ENCODE data around the gene CAPN10.

DNA sequence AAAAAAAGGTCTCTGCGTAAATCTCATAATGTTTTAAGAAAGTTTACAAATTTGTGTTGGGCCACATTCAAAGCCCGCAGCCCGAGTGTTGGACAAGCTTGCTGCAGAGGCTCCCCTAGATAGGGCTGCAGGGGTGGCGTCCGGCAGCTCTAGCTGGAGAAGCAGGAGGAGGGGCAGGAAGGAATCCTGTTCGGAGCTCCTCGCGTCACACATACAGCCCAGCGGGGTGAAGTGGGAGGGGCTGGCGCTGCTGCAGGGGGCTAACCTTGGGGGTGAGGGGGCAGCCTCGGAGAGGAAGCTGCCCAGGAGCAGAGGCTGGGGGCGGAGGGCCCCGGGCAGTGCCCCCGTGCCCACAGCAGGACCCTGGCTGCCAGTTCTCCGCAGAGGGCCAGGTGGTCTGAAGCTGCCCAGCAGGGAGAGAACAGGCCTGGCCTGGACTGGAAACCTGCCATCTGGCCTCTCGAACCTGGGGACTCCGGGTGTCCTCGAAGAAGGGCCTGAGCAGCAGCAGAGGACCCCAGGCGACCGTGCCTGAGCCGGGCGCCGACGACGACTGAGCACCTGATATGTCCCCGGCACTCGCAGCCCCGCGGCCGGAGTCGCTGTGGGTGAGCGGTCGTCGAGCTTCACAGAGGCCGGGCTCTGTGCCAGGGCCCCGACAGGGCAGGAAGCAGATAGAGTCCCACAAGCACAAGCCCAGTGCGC, 36.1 kb downstream of the CAPN10 start:
- TF ChIP-seq, protein P1, sequence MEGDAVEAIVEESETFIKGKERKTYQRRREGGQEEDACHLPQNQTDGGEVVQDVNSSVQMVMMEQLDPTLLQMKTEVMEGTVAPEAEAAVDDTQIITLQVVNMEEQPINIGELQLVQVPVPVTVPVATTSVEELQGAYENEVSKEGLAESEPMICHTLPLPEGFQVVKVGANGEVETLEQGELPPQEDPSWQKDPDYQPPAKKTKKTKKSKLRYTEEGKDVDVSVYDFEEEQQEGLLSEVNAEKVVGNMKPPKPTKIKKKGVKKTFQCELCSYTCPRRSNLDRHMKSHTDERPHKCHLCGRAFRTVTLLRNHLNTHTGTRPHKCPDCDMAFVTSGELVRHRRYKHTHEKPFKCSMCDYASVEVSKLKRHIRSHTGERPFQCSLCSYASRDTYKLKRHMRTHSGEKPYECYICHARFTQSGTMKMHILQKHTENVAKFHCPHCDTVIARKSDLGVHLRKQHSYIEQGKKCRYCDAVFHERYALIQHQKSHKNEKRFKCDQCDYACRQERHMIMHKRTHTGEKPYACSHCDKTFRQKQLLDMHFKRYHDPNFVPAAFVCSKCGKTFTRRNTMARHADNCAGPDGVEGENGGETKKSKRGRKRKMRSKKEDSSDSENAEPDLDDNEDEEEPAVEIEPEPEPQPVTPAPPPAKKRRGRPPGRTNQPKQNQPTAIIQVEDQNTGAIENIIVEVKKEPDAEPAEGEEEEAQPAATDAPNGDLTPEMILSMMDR (IDR thresholded peaks at IDR 0.05 in 4 of 5, conservative IDR thresholded peaks at IDR 0.05 in 1 of 5), result no peak
- TF ChIP-seq POLR2A (IDR thresholded peaks at IDR 0.05), result no peak
